H1 (cell line): Measurements from ENCODE around the gene CCDC81. TPM values are rescaled to one million over a fixed set of nuclear protein-coding genes. Genes with fewer than 3 reads are reported as not detected.

Experiments used
- CBX8 ChIP-seq: fragments of 300-800, 300-1000 bp; sonication (generic); IDR thresholded peaks from 2 replicates; pipeline ENCODE4 v1.7.1; 2016; ENCODE audit warnings: low read depth, low read length, borderline replicate concordance
- CHD1 ChIP-seq: IDR thresholded peaks from 2 replicates; pipeline ENCODE4 v1.6.1; 2012; ENCODE audit warnings: low read depth, low read length, improper control_type of control experiment
- CHD7 ChIP-seq: fragments of 300-600 bp; sonication (generic); IDR thresholded peaks from 2 replicates; pipeline ENCODE4 v1.7.1; 2012; ENCODE audit warnings: low read length, moderate library complexity, mild to moderate bottlenecking, inconsistent platforms; ENCODE audit not compliant: insufficient replicate concordance
- HDAC6 ChIP-seq: IDR thresholded peaks from one replicate; pipeline ENCODE4 v1.7.1; 2012; ENCODE audit warnings: low read depth, mild to moderate bottlenecking, inconsistent platforms, low read length, moderate library complexity
- RAD21 ChIP-seq, 2 experiments: IDR thresholded peaks in 1 of 2; conservative IDR thresholded peaks in 1 of 2; 2 replicates each; pipeline ENCODE4 v1.6.1; 2011; ENCODE audit warnings: low read depth in 2 of 2, low read length in 2 of 2, improper control_type of control experiment in 1 of 2, inconsistent platforms in 1 of 2, mild to moderate bottlenecking in 1 of 2, moderate library complexity in 1 of 2
- SIN3A ChIP-seq, 2 experiments: IDR thresholded peaks in 1 of 2; conservative IDR thresholded peaks in 1 of 2; 2 replicates each; pipeline ENCODE4 v1.6.1; 2011 to 2012; ENCODE audit warnings: low read length in 2 of 2, improper control_type of control experiment in 1 of 2, low read depth in 1 of 2, mild to moderate bottlenecking in 1 of 2
- SIX5 ChIP-seq: IDR thresholded peaks from 2 replicates; pipeline ENCODE4 v1.6.1; 2011; ENCODE audit warnings: mild to moderate bottlenecking, low read depth, low read length
- SRF ChIP-seq: IDR thresholded peaks from 2 replicates; pipeline ENCODE4 v1.6.1; 2011; ENCODE audit warnings: mild to moderate bottlenecking, low read depth, low read length, moderate library complexity
- SUZ12 ChIP-seq: fragments of 200-600 bp; sonication (generic); IDR thresholded peaks from 2 replicates; pipeline ENCODE4 v1.6.1; 2012; ENCODE audit warnings: mild to moderate bottlenecking, inconsistent platforms, low read length, moderate library complexity, mixed read lengths
- polyA plus RNA-seq, 7 experiments: library from polyadenylated mRNA; depleted of rRNA in 3 of 7; stranded (reverse) in 5 of 7; unstranded in 2 of 7; fragments of >200 nt in 5 of 7; fragments of 200-250 nt in 2 of 7; gene quantifications; 1 replicate in 5 of 7; 2 replicates in 1 of 7; 4 replicates in 1 of 7; pipeline versions ENCODE4 v1.2.1 to v1.2.3, GENCODE V29; 2011 to 2013; ENCODE audit warnings: missing spikeins in 2 of 7, mixed read lengths in 2 of 7
- total RNA-seq: library from RNA; stranded (reverse); fragmentation: NEBNext Ultra II Directional; extraction: Animal tissue kit (Norgen Biotek cat#: 25700); gene quantifications from 2 replicates; pipeline ENCODE4 v1.2.1, GENCODE V29; 2021

The CCDC81 gene
- total and polyA plus RNA-seq, 2 of the 8 experiments (the other 6 are each of a cell fraction or from before 2014, with no cell fraction given): 0.30 to 0.58 TPM

- TF ChIP-seq CHD7: no peak
- TF ChIP-seq SIN3A (conservative IDR thresholded peaks at IDR 0.05 in 1 of 2, IDR thresholded peaks at IDR 0.05 in 1 of 2; ENCODE audit: low read depth in 1 of 2, low read length in 2 of 2): no peak
- TF ChIP-seq SIX5: no peak
- no peak for TF ChIP-seq CBX8
- TF ChIP-seq RAD21 (IDR thresholded peaks at IDR 0.05 in 1 of 2, conservative IDR thresholded peaks at IDR 0.05 in 1 of 2; ENCODE audit: low read depth in 2 of 2, low read length in 2 of 2): no peak
- TF ChIP-seq HDAC6: no peak
- TF ChIP-seq CHD1: no peak
- no peak for TF ChIP-seq SRF
- TF ChIP-seq SUZ12: no peak
Measured at GRCh38 chr11:86459682-86460460, 85.2 kb downstream of the CCDC81 start (continued).
